Calu3 (cell line): ENCODE measurements around the gene PAAF1. TPM values are rescaled to one million over a fixed set of nuclear protein-coding genes. Genes with fewer than 3 reads are reported as not detected.

ENCODE experiments used
- BruUV-seq: library from RNA; stranded (reverse); fragments of 400-500 nt; replicated peaks from 2 replicates; lab custom pipeline; 2021; lab: Mats Ljungman, UMichigan
- CTCF ChIA-PET: fragments of 300-600 bp; sonication (Branson Sonifier 250); formaldehyde crosslinking; loops from one replicate; lab custom pipeline; 2022; ENCODE audit warnings: antibody characterized with exemption; lab: Charles Lee
- DNase-seq: peaks from one replicate; pipeline ENCODE4 v3.0.0; 2022
- H3K27ac Mint-ChIP-seq: one replicate; pipeline ENCODE4 v1.8.0; 2022; ENCODE audit warnings: mixed read lengths; ENCODE audit not compliant: unreplicated experiment
- H3K27me3 Mint-ChIP-seq: one replicate; pipeline ENCODE4 v1.8.0; 2022; ENCODE audit warnings: mixed read lengths; ENCODE audit not compliant: unreplicated experiment
- H3K36me3 Mint-ChIP-seq: one replicate; pipeline ENCODE4 v1.8.0; 2022; ENCODE audit warnings: mild to moderate bottlenecking, moderate library complexity, mixed read lengths; ENCODE audit not compliant: insufficient read depth, unreplicated experiment
- H3K4me1 Mint-ChIP-seq: one replicate; pipeline ENCODE4 v1.8.0; 2022; ENCODE audit warnings: mild to moderate bottlenecking, low read depth, mixed read lengths; ENCODE audit not compliant: unreplicated experiment
- H3K4me3 Mint-ChIP-seq: one replicate; pipeline ENCODE4 v1.8.0; 2022; ENCODE audit warnings: mild to moderate bottlenecking, low read depth, moderate library complexity, mixed read lengths; ENCODE audit not compliant: unreplicated experiment
- H3K9me3 Mint-ChIP-seq: one replicate; pipeline ENCODE4 v1.8.0; 2022; ENCODE audit warnings: low read depth, mixed read lengths; ENCODE audit not compliant: unreplicated experiment
- intact Hi-C: fragments of 100-400 bp; cut with micrococcal nuclease; formaldehyde crosslinking; loops from one replicate; pipeline ENCODE4 v1.10.0; 2022; ENCODE audit not compliant: unreplicated experiment
- total RNA-seq: library from RNA; stranded (reverse); gene quantifications from 2 replicates; pipeline ENCODE4 v1.2.3, GENCODE V29; 2022
- TF ChIP-seq, protein P1 (sequence below): fragments of 200-600 bp; IDR thresholded peaks from one replicate; pipeline ENCODE4 v1.8.0; 2022; ENCODE audit warnings: antibody characterized with exemption; ENCODE audit not compliant: unreplicated experiment

The PAAF1 gene
- total RNA-seq, 1 experiment from 2014 or later = 23.0 TPM

DNA sequence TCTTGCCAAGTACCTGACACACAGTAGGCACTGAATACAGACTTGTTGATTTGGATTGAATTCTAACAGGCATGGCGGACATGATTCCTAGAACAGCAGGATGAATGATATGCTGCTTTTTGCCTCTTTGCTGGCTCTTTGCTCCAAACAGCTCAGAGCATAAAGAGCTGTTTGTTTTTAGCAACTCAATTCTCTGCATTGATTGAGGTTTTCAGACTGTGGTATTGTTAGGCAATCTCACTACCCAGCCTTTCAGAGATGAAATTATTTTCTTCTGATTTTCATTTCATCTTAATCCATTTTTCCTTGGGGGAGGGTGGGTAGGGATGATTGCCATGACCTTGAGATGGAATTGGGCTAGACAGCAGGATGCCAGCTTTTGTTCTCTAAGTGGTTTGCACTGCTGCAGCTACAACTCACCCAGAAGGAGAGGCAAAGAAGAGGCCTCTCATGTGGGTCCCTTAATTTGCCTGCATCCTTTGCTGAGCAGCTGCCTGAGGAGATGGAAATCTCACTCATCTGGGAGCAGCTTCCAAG, 20.7 kb upstream of the PAAF1 start:
- no peak for DNase-seq
- intact Hi-C loops = no loop called here
- CTCF ChIA-PET = interaction anchor here (0.6 to 1.2 kb wide), 4 partner anchors 8 to 150 kb away, joined by 3 to 5 read pairs (median 4); no protein-coding TSS in a partner anchor
- H3K4me3 Mint-ChIP-seq = no peak overlapping the region
- H3K27me3 Mint-ChIP-seq = no peaks in the 10 kb centered on the region
- H3K9me3 Mint-ChIP-seq = no peaks in the 10 kb centered on the region
- H3K27ac Mint-ChIP-seq = no peak overlapping the region
- TF ChIP-seq, protein P1, sequence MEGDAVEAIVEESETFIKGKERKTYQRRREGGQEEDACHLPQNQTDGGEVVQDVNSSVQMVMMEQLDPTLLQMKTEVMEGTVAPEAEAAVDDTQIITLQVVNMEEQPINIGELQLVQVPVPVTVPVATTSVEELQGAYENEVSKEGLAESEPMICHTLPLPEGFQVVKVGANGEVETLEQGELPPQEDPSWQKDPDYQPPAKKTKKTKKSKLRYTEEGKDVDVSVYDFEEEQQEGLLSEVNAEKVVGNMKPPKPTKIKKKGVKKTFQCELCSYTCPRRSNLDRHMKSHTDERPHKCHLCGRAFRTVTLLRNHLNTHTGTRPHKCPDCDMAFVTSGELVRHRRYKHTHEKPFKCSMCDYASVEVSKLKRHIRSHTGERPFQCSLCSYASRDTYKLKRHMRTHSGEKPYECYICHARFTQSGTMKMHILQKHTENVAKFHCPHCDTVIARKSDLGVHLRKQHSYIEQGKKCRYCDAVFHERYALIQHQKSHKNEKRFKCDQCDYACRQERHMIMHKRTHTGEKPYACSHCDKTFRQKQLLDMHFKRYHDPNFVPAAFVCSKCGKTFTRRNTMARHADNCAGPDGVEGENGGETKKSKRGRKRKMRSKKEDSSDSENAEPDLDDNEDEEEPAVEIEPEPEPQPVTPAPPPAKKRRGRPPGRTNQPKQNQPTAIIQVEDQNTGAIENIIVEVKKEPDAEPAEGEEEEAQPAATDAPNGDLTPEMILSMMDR = no peak
- peaks cover 7% of the 10 kb centered on the region for H3K36me3 Mint-ChIP-seq
- BruUV-seq = no TSS peak
- no peaks in the 10 kb centered on the region for H3K4me1 Mint-ChIP-seq

DNA sequence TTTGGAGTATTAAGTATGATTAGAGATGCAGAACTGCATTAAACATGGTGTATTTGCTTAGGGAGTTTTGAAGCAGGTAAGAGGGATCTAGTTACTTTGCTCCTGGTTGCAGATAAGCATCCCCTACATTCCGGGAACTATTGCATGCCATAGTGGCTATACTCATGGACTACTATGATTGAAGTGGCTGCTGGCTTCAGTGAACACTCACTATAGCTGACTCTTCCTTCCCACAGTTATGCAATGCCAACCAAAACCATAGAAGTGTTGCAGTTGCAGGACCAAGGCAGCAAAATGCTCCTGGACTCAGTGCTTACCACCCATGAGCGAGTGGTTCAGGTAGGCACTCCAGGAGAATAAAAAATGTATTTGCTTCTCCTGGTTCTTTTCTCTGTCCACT, 17.1 kb upstream of the PAAF1 start:
- no TSS peak for BruUV-seq
- CTCF ChIA-PET = no interaction called here
- H3K4me1 Mint-ChIP-seq = no peaks in the 10 kb centered on the region

DNA sequence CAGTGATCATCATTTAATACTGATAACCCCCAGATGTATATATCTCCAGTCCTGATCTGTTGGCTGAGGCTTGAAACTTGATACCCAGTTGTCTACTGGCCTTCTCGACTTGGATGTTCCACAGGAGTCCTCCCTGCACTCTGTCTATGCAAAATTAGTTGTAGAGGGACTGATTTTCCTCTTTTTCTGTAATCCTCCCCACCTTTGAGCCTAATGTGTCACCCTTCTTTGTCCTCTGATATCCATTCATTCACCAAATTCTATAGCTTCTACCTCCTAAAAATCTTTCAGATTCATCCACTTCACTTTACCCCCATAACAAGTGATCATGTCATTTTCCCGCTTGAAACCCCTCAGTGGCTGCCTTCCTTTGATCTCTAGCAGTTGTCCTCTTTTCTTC, 16.6 kb upstream of the PAAF1 start:
- Mint-ChIP-seq H3K4me3 (no peak overlapping the region), H3K27me3 (no peaks in the 10 kb centered on the region), H3K4me1 (no peaks in the 10 kb centered on the region), H3K27ac (no peak overlapping the region), H3K9me3 (no peaks in the 10 kb centered on the region), H3K36me3 (peaks cover 12% of the 10 kb centered on the region)
- TF ChIP-seq, protein P1 = no peak
- intact Hi-C loops = no loop called here
- no TSS peak for BruUV-seq
- CTCF ChIA-PET = no interaction called here
- no peak for DNase-seq

More for the DNA sequence above, 17.1 kb upstream of the PAAF1 start:
- H3K4me3 Mint-ChIP-seq = no peak overlapping the region
- no peak for DNase-seq
- H3K36me3 Mint-ChIP-seq = peaks cover 11% of the 10 kb centered on the region
- intact Hi-C loops = no loop called here
- no peak overlapping the region for H3K27ac Mint-ChIP-seq
- H3K9me3 Mint-ChIP-seq = no peaks in the 10 kb centered on the region
- TF ChIP-seq, protein P1 = no peak
- H3K27me3 Mint-ChIP-seq = no peaks in the 10 kb centered on the region

DNA sequence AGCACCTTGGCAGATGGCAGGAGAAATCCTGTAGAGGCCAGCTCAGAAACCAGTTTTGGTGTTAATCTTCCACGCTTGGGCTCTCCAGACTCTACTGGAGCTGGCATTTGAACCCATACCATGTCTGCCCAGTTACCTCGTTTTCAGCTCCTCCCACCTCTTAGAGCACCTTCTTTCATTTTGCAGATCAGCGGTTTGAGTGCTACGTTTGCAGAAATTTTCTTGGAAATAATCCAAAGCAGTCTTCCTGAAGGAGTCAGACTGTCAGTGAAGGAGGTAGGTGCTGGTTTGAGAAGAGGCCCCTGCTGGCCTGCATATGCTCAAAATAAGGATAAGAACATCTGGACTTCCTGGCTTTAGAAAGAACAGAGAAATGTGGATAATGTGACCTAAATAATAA, 13.8 kb upstream of the PAAF1 start:
- no peak for DNase-seq
- H3K4me3 Mint-ChIP-seq = no peak overlapping the region
- TF ChIP-seq, protein P1 = no peak
- H3K4me1 Mint-ChIP-seq = no peaks in the 10 kb centered on the region
- peaks cover 12% of the 10 kb centered on the region for H3K36me3 Mint-ChIP-seq
- no TSS peak for BruUV-seq
- CTCF ChIA-PET = no interaction called here
- no peaks in the 10 kb centered on the region for H3K27me3 Mint-ChIP-seq
- H3K9me3 Mint-ChIP-seq = no peaks in the 10 kb centered on the region
- intact Hi-C loops = no loop called here
- H3K27ac Mint-ChIP-seq = no peak overlapping the region
